Superior temporal gyrus (tissue), 1 donor: ENCODE data around the gene PIWIL4.
A peak's percentile ranks its signal among the peaks of the same experiment; 100 is the strongest.

ENCODE experiments used
- DNase-seq: peaks from one replicate; pipeline ENCODE4 v3.0.0-alpha.2; 2016; ENCODE audit errors: extremely low spot score

The PIWIL4 gene

DNA sequence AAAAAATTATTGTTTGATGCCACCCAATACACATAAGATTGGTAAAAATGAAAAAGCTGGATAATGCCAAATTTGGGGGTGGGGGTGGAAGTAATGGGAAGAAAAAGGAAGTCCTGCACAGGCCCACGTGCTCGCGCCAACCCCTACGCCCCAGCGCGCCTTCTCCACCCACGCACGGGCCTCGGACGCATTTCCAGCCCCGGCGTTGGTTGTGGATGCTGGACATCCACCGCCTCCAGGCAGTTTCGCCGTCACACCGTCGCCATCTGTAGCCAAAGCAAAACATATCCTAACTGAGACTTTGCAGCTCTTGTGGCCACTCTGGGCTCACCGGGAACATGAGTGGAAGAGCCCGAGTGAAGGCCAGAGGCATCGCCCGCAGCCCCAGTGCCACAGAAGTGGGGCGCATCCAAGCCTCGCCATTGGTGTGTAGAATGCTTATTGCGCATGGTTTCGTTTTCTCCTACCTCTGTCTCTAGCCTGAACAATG lies at the start of gene PIWIL4:
TSS of gene PIWIL4 (plus strand) at position 188 of the 490 bp plus-strand sequence. CDS start at position 339, 151 bp downstream.
- DNase-seq, result no peak

- no peak for DNase-seq
These were observed 48.9 kb upstream of the PIWIL4 start for GRCh38 chr11:94518300-94518699.

DNA sequence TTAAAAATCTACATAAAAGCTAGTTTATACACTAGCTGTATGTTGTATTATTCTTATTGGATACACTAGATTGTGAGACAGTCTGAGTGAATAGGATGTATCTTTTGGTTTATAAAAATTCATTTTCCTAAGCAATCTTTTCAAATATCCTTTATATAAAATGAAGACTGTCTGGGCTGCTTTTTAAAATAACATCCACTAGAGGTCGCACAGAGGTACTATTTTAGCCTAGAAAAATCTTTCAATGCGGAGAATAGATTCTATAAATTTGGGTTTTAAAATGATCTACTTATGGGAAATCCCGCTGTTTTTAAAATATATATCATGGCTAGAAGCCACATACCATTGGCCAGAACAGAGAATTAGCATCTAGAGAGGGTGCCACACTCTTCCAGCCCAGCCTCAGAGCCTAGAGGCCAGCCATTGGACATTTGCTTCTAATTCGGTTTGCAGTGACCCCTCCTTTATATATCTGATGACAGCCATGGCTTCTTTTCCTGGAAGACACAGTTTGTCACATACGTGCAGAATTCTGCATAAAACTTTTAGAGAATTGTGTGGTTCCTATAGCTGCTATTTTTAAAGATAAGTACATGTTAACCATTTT lies 47.6 kb upstream of the PIWIL4 start:
- peak; percentile 90 for DNase-seq

DNA sequence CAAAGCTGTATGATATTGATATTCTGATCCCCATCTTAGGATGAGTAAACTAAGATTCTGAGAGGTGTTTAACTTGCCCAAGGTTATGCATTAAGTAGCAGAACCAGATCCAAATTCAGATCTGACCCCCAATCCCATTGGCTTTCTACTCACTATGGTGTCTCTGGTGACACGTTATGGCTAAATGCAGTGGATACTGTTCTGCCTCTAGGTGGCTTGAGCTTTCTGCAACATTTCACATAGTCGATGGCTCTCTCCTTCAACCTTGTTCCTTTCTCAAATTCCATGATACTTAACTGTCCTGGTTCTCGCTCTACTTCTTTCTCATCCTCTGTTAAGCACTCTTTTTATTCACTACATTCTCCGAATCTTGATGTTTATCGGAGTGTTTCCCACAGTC lies 45.5 kb upstream of the PIWIL4 start:
- no peak for DNase-seq

- no peak for DNase-seq
These were observed 42.8 kb upstream of the PIWIL4 start for GRCh38 chr11:94524341-94524740.

- no peak for DNase-seq
These were observed 41.4 kb upstream of the PIWIL4 start for GRCh38 chr11:94525546-94526324.

- DNase-seq, result no peak
These were observed 40.3 kb upstream of the PIWIL4 start for GRCh38 chr11:94526645-94527438.

- no peak for DNase-seq
These were observed 38.6 kb upstream of the PIWIL4 start for GRCh38 chr11:94528551-94528950.

- DNase-seq, result no peak
These were observed 35.0 kb upstream of the PIWIL4 start for GRCh38 chr11:94532211-94532610.

- DNase-seq, result no peak
These were observed 34.0 kb upstream of the PIWIL4 start for GRCh38 chr11:94533206-94533605.

- no peak for DNase-seq
These were observed 33.2 kb upstream of the PIWIL4 start for GRCh38 chr11:94533696-94534630.

- no peak for DNase-seq
These were observed 30.8 kb upstream of the PIWIL4 start for GRCh38 chr11:94536386-94536785.

GRCh38 chr11:94537031-94537600 lies 30.1 kb upstream of the PIWIL4 start:
- DNase-seq, result no peak

DNA sequence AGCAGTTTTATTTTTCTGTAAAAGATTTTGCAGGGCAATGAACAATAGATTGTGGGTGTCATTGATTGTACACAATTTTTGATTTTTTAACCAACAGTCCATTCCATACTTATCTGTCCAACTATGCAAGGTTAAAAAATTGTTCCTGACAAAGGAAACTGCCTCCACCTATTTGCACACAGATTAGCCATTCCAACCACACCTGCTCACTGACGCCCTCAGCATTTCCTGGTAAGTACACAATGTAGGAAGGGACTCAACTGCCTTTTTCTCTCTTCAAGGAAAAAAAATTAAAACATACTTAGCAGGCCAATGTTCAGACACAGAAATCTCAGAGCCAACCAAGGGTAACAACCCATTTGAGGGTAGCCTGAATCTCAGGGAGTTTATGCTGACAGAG lies 27.7 kb upstream of the PIWIL4 start:
- no peak for DNase-seq

GRCh38 chr11:94543695-94544645 lies 23.2 kb upstream of the PIWIL4 start, which contains the start of gene FUT4:
Gene FUT4 (plus strand): TSS chr11:94543921. CDS start chr11:94544134, 213 bp downstream.
- DNase-seq, result peak; percentile 74

- DNase-seq, result no peak
These were observed 22.4 kb upstream of the PIWIL4 start for GRCh38 chr11:94544646-94545263.

DNA sequence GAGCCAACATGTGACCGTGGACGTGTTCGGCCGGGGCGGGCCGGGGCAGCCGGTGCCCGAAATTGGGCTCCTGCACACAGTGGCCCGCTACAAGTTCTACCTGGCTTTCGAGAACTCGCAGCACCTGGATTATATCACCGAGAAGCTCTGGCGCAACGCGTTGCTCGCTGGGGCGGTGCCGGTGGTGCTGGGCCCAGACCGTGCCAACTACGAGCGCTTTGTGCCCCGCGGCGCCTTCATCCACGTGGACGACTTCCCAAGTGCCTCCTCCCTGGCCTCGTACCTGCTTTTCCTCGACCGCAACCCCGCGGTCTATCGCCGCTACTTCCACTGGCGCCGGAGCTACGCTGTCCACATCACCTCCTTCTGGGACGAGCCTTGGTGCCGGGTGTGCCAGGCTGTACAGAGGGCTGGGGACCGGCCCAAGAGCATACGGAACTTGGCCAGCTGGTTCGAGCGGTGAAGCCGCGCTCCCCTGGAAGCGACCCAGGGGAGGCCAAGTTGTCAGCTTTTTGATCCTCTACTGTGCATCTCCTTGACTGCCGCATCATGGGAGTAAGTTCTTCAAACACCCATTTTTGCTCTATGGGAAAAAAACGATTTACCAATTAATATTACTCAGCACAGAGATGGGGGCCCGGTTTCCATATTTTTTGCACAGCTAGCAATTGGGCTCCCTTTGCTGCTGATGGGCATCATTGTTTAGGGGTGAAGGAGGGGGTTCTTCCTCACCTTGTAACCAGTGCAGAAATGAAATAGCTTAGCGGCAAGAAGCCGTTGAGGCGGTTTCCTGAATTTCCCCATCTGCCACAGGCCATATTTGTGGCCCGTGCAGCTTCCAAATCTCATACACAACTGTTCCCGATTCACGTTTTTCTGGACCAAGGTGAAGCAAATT lies 21.7 kb upstream of the PIWIL4 start:
- no peak for DNase-seq

GRCh38 chr11:94546162-94546470 lies 21.1 kb upstream of the PIWIL4 start:
- DNase-seq, result no peak
